Left cardiac atrium (tissue), 4 donors: ENCODE data around the gene GDPD4. TPM values are rescaled to one million over a fixed set of nuclear protein-coding genes. Genes with fewer than 3 reads are reported as not detected.

ENCODE experiments used
- ATAC-seq, 2 donors: fragments of 200-7000 bp; cut with Tn5 transposase; one replicate each; pipeline ENCODE4 v1.9.1; 2020; ENCODE audit warnings: mild to moderate bottlenecking in 2 of 2, moderate library complexity in 2 of 2
- DNase-seq: peaks from one replicate; pipeline ENCODE4 v3.0.0-alpha.2; 2020
- intact Hi-C, 2 donors: fragments of 100-400 bp; cut with DNase I; formaldehyde crosslinking; loops; one replicate each; pipeline versions ENCODE4 v1.14.1 to v1.15.1; 2022 to 2023
- total RNA-seq, 2 donors: library from RNA; stranded (reverse); fragmentation: NEBNext Ultra II Directional; extraction: Animal tissue kit (Norgen Biotek cat#: 25700); gene quantifications; one replicate each; pipeline ENCODE4 v1.2.1, GENCODE V29; 2021
- donor health status: DM: no; HTN: yes; CAD: no.
- donor health status: DM: no; HTN: yes; CAD: no; lungs with severe emphysema.
- donor health status: DM: yes; HTN: yes; CAD: no.
- donor health status: Dilated cardiomyopathy.

GDPD4 gene
- total RNA-seq, 2 donors from 2014 or later: not detected

DNA sequence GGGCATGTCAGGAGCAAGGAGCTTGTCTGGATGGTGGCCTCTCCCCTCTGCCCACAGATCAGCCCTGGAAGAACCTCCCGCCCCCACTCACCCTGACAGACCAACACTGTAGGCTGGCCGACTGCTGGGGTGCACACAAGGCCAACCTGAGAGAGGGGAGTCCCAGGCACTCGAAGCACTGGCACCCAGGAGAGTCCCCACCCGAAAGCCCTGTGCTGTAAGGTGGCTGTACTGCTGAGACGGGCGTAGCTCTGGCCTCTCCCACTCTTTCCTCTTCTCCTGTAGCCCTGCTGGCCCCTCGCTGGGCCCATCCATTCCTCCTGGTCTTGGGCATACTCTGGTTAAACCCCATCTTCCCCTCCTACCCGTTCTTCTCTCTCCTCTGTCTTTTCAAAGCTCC lies 133.7 kb downstream of the GDPD4 start:
- intact Hi-C loops: no loop called here
- DNase-seq: no peak
- no peak for ATAC-seq

DNA sequence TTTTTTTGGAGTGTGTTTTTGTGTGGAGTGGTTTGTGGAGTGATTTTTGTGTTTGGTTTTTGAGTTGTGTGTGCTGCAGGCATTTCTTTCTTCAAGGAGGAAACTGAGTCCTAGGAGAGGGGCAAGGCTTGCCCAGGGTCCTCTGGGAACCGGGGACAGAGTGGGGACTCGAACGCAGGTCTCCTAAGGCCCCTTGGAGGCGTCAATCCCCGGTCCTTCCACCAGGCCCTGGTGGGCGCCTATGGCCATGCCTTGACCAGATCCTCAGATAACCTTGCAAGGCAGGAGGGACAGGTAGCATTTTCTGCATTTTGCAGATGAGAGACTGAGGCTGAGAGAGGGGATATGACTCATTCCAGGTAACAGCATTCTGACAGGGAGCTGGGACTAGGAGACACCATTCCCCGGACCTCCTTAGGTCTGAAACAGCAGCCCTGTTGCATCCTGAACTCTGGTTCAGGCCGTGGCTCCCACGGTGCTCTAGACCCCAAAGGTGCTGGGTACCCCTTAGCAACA lies 134.3 kb downstream of the GDPD4 start:
- DNase-seq (no peak), ATAC-seq (no peak)
- intact Hi-C loops: no loop called here

Other genes starting within 250 kb of the GDPD4 start
- gene CAPN5, start 234.7 kb downstream of the GDPD4 start, total RNA-seq: 1 to 10 TPM; 5.6 to 5.9 TPM
- under 1 TPM in 1 of 2 donors, not detected in 1; 0.97 TPM for gene OMP, start 198.8 kb downstream of the GDPD4 start, total RNA-seq
- gene MYO7A, start 173.4 kb downstream of the GDPD4 start, total RNA-seq: 10 to 100 TPM in 1 of 2 donors, 1 to 10 TPM in 1; 7.5 to 11.1 TPM
- gene PAK1, start 172.4 kb upstream of the GDPD4 start, total RNA-seq: 10 to 100 TPM; 17.1 to 20.3 TPM